ENCODE data around the gene ATG4B.

GRCh38 chr2:241678307-241678706 lies 40.8 kb downstream of the ATG4B start:
- TF ChIP-seq POLR2A (IDR thresholded peaks at IDR 0.05; ENCODE audit: low read depth) (no peak), CTCF (IDR thresholded peaks at IDR 0.05) (no peak)

Data from esophagus muscularis mucosa (tissue), 3 donors.